Activated CD8-positive, alpha-beta T cell treated with anti-CD3 and anti-CD28 coated beads for 36 hours (primary cell): ENCODE results near the gene FIZ1. TPM values are rescaled to one million over a fixed set of nuclear protein-coding genes. Genes with fewer than 3 reads are reported as not detected.

Experiments
- ATAC-seq: fragments of 200-7000 bp; cut with Tn5 transposase; one replicate; pipeline ENCODE4 v1.10.0; 2021; ENCODE audit warnings: mild to moderate bottlenecking, moderate library complexity
- CTCF ChIA-PET: fragments of 350-600 bp; sonication (Branson Sonifier 250); formaldehyde crosslinking; loops from one replicate; lab custom pipeline; 2021; ENCODE audit warnings: antibody characterized with exemption; lab: Charles Lee
- POLR2A ChIA-PET: fragments of 350-600 bp; sonication (Branson Sonifier 250); formaldehyde crosslinking; loops from one replicate; lab custom pipeline; 2021; ENCODE audit warnings: antibody characterized with exemption; lab: Charles Lee
- DNase-seq: peaks from one replicate; pipeline ENCODE4 v3.0.0-alpha.2; 2020
- H3K27ac Mint-ChIP-seq: one replicate; pipeline ENCODE4 v1.8.0; 2021; ENCODE audit warnings: mild to moderate bottlenecking, mixed read lengths
- H3K27me3 Mint-ChIP-seq: one replicate; pipeline ENCODE4 v1.8.0; 2021; ENCODE audit warnings: mixed read lengths
- H3K36me3 Mint-ChIP-seq: one replicate; pipeline ENCODE4 v1.8.0; 2021; ENCODE audit warnings: low read depth, mixed read lengths
- H3K4me1 Mint-ChIP-seq: one replicate; pipeline ENCODE4 v1.8.0; 2021; ENCODE audit warnings: low read depth, mixed read lengths
- H3K4me3 Mint-ChIP-seq: one replicate; pipeline ENCODE4 v1.8.0; 2021; ENCODE audit warnings: mild to moderate bottlenecking, moderate library complexity, mixed read lengths
- H3K9me3 Mint-ChIP-seq: one replicate; pipeline ENCODE4 v1.8.0; 2021; ENCODE audit warnings: mixed read lengths
- intact Hi-C: fragments of 100-400 bp; cut with micrococcal nuclease; formaldehyde crosslinking; loops from one replicate; pipeline ENCODE4 v1.10.0; 2022
- total RNA-seq, 2 experiments: library from RNA; stranded (reverse); gene quantifications; one replicate each; pipeline ENCODE4 v1.2.3, GENCODE V29; 2021
- TF ChIP-seq, protein P1 (sequence below): fragments of 200-600 bp; IDR thresholded peaks from one replicate; pipeline ENCODE4 v1.8.0; 2022; ENCODE audit warnings: antibody characterized with exemption, mild to moderate bottlenecking

Gene FIZ1
- total RNA-seq, 2 experiments from 2014 or later = 11.4 to 13.2 TPM

DNA sequence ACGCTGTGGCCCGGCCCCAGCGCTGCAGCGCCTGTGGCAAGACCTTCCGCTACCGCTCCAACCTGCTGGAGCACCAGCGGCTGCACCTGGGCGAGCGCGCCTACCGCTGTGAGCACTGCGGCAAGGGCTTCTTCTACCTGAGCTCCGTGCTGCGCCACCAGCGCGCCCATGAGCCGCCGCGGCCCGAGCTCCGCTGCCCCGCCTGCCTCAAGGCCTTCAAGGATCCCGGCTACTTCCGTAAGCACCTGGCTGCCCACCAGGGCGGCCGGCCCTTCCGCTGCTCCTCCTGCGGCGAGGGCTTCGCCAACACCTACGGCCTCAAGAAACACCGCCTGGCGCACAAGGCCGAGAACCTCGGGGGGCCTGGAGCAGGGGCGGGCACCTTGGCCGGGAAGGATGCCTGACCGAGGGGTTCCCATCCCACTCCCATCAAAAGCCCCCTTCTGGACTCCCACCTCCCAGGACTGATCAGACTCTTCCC is 17.1 kb upstream of the FIZ1 start:
- Mint-ChIP-seq H3K27me3 (no peaks in the 10 kb centered on the region), H3K36me3 (peaks cover 42% of the 10 kb centered on the region), H3K4me1 (peaks cover 34% of the 10 kb centered on the region), H3K27ac (no peak overlapping the region), H3K9me3 (no peaks in the 10 kb centered on the region), H3K4me3 (no peak overlapping the region)
- ChIA-PET POLR2A (interaction anchor here (1.3 kb wide), 1 partner anchor 10 kb away, joined by 5 read pairs; no protein-coding TSS in a partner anchor), CTCF (interaction anchor here (3.0 kb wide), 1 partner anchor 10 kb away, joined by 15 read pairs; the partner anchor contains the start of gene ZNF865)
- intact Hi-C loops = no loop called here
- DNase-seq (no peak), ATAC-seq (no peak)
- TF ChIP-seq, protein P1, sequence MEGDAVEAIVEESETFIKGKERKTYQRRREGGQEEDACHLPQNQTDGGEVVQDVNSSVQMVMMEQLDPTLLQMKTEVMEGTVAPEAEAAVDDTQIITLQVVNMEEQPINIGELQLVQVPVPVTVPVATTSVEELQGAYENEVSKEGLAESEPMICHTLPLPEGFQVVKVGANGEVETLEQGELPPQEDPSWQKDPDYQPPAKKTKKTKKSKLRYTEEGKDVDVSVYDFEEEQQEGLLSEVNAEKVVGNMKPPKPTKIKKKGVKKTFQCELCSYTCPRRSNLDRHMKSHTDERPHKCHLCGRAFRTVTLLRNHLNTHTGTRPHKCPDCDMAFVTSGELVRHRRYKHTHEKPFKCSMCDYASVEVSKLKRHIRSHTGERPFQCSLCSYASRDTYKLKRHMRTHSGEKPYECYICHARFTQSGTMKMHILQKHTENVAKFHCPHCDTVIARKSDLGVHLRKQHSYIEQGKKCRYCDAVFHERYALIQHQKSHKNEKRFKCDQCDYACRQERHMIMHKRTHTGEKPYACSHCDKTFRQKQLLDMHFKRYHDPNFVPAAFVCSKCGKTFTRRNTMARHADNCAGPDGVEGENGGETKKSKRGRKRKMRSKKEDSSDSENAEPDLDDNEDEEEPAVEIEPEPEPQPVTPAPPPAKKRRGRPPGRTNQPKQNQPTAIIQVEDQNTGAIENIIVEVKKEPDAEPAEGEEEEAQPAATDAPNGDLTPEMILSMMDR = no peak

DNA sequence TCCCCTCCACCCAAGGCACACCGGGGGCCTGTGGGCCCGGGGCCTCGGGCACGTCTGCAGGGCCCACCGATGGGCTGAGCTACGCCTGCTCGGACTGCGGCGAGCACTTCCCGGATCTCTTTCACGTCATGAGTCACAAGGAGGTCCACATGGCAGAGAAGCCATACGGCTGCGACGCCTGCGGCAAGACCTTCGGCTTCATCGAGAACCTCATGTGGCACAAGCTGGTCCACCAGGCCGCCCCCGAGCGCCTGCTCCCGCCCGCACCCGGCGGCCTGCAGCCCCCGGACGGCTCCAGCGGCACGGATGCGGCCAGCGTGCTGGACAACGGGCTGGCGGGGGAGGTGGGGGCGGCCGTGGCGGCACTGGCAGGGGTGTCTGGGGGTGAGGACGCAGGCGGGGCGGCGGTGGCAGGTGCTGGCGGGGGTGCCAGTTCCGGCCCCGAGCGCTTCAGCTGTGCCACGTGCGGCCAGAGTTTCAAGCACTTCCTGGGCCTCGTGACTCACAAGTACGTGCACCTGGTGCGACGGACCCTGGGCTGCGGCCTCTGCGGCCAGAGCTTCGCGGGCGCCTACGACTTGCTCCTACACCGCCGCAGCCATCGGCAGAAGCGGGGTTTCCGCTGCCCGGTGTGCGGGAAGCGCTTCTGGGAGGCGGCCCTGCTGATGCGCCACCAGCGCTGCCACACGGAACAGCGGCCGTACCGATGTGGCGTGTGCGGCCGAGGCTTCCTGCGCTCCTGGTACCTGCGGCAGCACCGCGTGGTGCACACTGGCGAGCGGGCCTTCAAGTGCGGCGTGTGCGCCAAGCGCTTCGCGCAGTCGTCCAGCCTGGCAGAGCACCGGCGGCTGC is 16.5 kb upstream of the FIZ1 start:
- Mint-ChIP-seq H3K27me3 (no peaks in the 10 kb centered on the region), H3K36me3 (peaks cover 42% of the 10 kb centered on the region), H3K4me3 (no peak overlapping the region), H3K4me1 (peaks cover 32% of the 10 kb centered on the region), H3K27ac (no peak overlapping the region), H3K9me3 (no peaks in the 10 kb centered on the region)
- DNase-seq (no peak), ATAC-seq (no peak)
- intact Hi-C loops = no loop called here
- TF ChIP-seq, protein P1 = no peak
- POLR2A ChIA-PET = interaction anchor here (1.3 kb wide), 1 partner anchor 9 kb away, joined by 5 read pairs; no protein-coding TSS in a partner anchor
- CTCF ChIA-PET = interaction anchor here (3.0 kb wide), 1 partner anchor 9 kb away, joined by 15 read pairs; the partner anchor contains the start of gene ZNF865

DNA sequence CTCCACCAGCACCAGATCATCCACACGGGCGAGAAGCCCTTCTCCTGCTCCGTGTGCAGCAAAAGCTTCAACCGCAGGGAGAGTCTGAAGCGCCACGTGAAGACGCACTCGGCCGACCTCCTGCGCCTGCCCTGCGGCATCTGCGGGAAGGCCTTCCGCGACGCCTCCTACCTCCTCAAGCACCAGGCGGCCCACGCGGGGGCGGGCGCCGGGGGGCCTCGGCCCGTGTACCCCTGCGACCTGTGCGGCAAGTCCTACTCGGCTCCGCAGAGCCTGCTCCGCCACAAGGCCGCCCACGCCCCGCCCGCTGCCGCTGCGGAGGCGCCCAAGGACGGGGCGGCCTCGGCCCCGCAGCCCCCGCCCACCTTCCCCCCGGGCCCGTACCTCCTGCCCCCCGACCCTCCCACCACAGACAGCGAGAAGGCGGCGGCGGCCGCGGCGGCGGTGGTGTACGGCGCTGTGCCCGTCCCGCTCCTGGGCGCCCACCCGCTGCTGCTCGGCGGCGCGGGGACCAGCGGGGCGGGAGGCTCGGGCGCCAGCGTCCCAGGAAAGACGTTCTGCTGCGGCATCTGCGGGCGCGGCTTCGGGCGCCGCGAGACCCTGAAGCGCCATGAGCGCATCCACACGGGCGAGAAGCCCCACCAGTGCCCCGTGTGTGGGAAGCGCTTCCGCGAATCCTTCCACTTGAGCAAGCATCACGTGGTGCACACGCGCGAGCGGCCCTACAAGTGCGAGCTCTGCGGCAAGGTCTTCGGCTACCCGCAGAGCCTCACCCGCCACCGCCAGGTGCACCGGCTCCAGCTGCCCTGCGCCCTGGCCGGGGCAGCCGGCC is 15.6 kb upstream of the FIZ1 start:
- Mint-ChIP-seq H3K4me1 (peaks cover 28% of the 10 kb centered on the region), H3K9me3 (no peaks in the 10 kb centered on the region), H3K27me3 (no peaks in the 10 kb centered on the region), H3K4me3 (no peak overlapping the region), H3K27ac (no peak overlapping the region), H3K36me3 (peaks cover 40% of the 10 kb centered on the region)
- TF ChIP-seq, protein P1 = no peak
- no peak for ATAC-seq
- DNase-seq = no peak
- CTCF ChIA-PET = no interaction called here
- intact Hi-C loops = no loop called here
- POLR2A ChIA-PET = interaction anchor here (1.3 kb wide), 1 partner anchor 8 kb away, joined by 5 read pairs; no protein-coding TSS in a partner anchor

DNA sequence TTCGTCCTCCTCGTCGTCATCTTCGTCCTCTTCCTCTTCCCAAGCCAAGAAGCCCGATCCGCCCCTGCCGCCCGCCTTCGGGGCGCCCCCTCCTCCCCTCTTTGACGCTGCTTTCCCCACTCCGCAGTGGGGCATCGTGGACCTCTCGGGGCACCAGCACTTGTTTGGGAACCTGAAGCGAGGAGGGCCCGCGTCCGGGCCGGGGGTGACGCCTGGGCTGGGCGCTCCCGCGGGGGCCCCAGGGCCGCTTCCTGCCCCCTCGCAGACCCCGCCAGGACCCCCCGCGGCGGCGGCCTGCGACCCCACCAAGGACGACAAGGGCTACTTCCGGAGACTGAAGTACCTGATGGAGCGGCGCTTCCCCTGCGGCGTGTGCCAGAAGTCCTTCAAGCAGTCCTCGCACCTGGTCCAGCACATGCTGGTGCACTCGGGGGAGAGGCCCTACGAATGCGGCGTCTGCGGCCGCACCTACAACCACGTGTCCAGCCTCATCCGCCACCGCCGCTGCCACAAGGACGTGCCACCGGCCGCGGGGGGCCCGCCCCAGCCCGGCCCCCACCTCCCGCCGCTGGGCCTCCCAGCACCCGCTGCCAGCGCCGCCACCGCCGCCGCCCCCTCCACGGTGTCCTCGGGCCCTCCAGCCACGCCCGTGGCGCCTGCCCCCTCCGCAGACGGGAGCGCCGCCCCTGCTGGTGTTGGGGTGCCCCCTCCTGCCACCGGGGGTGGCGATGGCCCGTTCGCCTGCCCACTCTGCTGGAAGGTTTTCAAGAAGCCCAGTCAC is 14.8 kb upstream of the FIZ1 start:
- no peak for DNase-seq
- H3K27me3 Mint-ChIP-seq = no peaks in the 10 kb centered on the region
- ChIA-PET CTCF (no interaction called here), POLR2A (no interaction called here)
- H3K4me3 Mint-ChIP-seq = no peak overlapping the region
- ATAC-seq = no peak
- no peak overlapping the region for H3K27ac Mint-ChIP-seq
- no peaks in the 10 kb centered on the region for H3K9me3 Mint-ChIP-seq
- intact Hi-C loops = no loop called here
- H3K4me1 Mint-ChIP-seq = peaks cover 26% of the 10 kb centered on the region
- H3K36me3 Mint-ChIP-seq = peaks cover 40% of the 10 kb centered on the region
- TF ChIP-seq, protein P1 = no peak
